Panc1 (cell line): ENCODE results near the gene LRP5. TPM values are rescaled to one million over a fixed set of nuclear protein-coding genes. Genes with fewer than 3 reads are reported as not detected.
A peak's percentile ranks its signal among the peaks of the same experiment; 100 is the strongest.

Source experiments
- ATAC-seq: fragments of 200-7000 bp; cut with Tn5 transposase; 2 replicates; pipeline ENCODE4 v1.9.1; 2020; ENCODE audit warnings: mild to moderate bottlenecking, moderate library complexity
- BruUV-seq: library from RNA; stranded (reverse); fragments of 400-500 nt; replicated peaks from 2 replicates; lab custom pipeline; 2021; lab: Mats Ljungman, UMichigan
- CTCF ChIA-PET: fragments of 300-600 bp; sonication (Branson Sonifier 250); formaldehyde crosslinking; loops from one replicate; lab custom pipeline; 2022; ENCODE audit warnings: antibody characterized with exemption; lab: Charles Lee
- POLR2A ChIA-PET: fragments of 300-600 bp; sonication (Branson Sonifier 250); formaldehyde crosslinking; loops from one replicate; lab custom pipeline; 2022; ENCODE audit warnings: antibody characterized with exemption; lab: Charles Lee
- DNase-seq: peaks from one replicate; pipeline ENCODE4 v3.0.0-alpha.2; 2010; ENCODE audit warnings: low read depth, low spot score
- H3K27ac ChIP-seq: 2 replicates; pipeline ENCODE4 v1.5.1; 2011; ENCODE audit warnings: mild to moderate bottlenecking, low read length, inconsistent platforms
- H3K27me3 ChIP-seq: fragments of 200-500 bp; sonication (Bioruptor generic); 2 replicates; pipeline ENCODE4 v1.6.0; 2014; ENCODE audit warnings: low read length, inconsistent platforms; ENCODE audit not compliant: control insufficient read depth, insufficient read depth
- H3K36me3 ChIP-seq: fragments of 200-500 bp; sonication (Bioruptor generic); 2 replicates; pipeline ENCODE4 v1.5.1; 2014; ENCODE audit warnings: inconsistent platforms, mild to moderate bottlenecking, low read length, moderate library complexity; ENCODE audit not compliant: control insufficient read depth, insufficient read depth
- H3K4me1 ChIP-seq: 2 replicates; pipeline ENCODE4 v1.5.1; 2011; ENCODE audit warnings: inconsistent platforms, mild to moderate bottlenecking, low read length, moderate library complexity; ENCODE audit not compliant: control insufficient read depth, insufficient read depth
- H3K4me3 ChIP-seq, 2 experiments: 2 replicates each; pipeline ENCODE4 v1.5.1; 2011 to 2012; ENCODE audit warnings: low read depth in 2 of 2, low read length in 2 of 2, mild to moderate bottlenecking in 2 of 2, inconsistent platforms in 1 of 2, moderate library complexity in 1 of 2
- H3K9me3 ChIP-seq: fragments of 200-500 bp; sonication (Bioruptor generic); 2 replicates; pipeline ENCODE4 v1.5.1; 2014; ENCODE audit warnings: low read depth, mild to moderate bottlenecking, inconsistent platforms, low read length, moderate library complexity; ENCODE audit not compliant: control insufficient read depth, insufficient read depth
- POLR2AphosphoS5 ChIP-seq: IDR thresholded peaks from 2 replicates; pipeline ENCODE4 v1.6.1; 2012; ENCODE audit warnings: mild to moderate bottlenecking, low read depth, low read length, moderate library complexity
- SIN3A ChIP-seq: IDR thresholded peaks from 2 replicates; pipeline ENCODE4 v1.6.1; 2012; ENCODE audit warnings: low read depth, mild to moderate bottlenecking, low read length, moderate library complexity, borderline replicate concordance; ENCODE audit not compliant: insufficient read depth
- TCF7L2 ChIP-seq: IDR thresholded peaks from 2 replicates; pipeline ENCODE4 v1.6.1; 2011; ENCODE audit warnings: mild to moderate bottlenecking, low read depth, low read length, inconsistent platforms
- in situ Hi-C: cut with HindIII; loops from 2 replicates; pipeline ENCODE4 v1.10.0; 2016; ENCODE audit warnings: low sequenced_read_pairs, low pct_unique_long_range_greater_than_20kb
- intact Hi-C: fragments of 100-400 bp; cut with micrococcal nuclease; formaldehyde crosslinking; loops from one replicate; pipeline ENCODE4 v1.10.0; 2022; ENCODE audit not compliant: unreplicated experiment
- total RNA-seq: library from RNA; stranded (reverse); gene quantifications from one replicate; pipeline ENCODE4 v1.2.1, GENCODE V29; 2021; ENCODE audit not compliant: unreplicated experiment
- TF ChIP-seq, protein P1 (sequence below), 2 experiments: IDR thresholded peaks; 2 replicates each; pipeline ENCODE4 v1.6.1; 2011 to 2012; ENCODE audit warnings: low read depth in 2 of 2, control low read depth in 1 of 2, low read length in 1 of 2, mild to moderate bottlenecking in 1 of 2, moderate library complexity in 1 of 2; ENCODE audit not compliant: insufficient read depth in 1 of 2
- TF ChIP-seq, protein P2 (sequence below): fragments of 450-650 bp; IDR thresholded peaks from 2 replicates; pipeline ENCODE4 v1.5.1; 2017; ENCODE audit warnings: mild to moderate bottlenecking

Gene LRP5
- total RNA-seq, 1 experiment from 2014 or later = 171 TPM

DNA sequence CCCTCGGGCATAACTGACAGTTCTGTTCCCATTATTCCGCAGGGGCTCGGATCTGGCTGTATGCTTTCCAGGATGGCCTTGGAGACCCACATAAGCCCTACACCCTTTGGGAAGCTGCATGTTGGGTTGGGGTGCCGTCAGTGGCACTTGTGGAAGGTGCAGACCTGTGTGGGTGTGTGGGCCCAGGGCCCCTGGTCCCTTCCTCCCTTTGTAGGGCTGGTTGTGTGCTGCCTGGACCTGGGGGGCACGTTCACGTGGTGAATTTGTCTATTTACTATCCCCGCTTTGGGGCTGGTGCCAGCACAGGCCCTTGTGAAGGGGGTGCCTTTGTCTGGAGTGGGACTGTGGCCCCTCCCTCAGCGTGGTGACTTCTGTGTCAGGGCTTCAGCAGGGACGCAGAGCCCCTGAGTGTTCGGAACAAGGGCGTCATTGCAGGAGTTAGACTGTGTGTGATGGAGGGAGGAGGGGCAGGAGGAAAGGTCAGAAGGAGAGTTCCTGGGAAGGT, 133.2 kb downstream of the LRP5 start:
- TF ChIP-seq, protein P1, sequence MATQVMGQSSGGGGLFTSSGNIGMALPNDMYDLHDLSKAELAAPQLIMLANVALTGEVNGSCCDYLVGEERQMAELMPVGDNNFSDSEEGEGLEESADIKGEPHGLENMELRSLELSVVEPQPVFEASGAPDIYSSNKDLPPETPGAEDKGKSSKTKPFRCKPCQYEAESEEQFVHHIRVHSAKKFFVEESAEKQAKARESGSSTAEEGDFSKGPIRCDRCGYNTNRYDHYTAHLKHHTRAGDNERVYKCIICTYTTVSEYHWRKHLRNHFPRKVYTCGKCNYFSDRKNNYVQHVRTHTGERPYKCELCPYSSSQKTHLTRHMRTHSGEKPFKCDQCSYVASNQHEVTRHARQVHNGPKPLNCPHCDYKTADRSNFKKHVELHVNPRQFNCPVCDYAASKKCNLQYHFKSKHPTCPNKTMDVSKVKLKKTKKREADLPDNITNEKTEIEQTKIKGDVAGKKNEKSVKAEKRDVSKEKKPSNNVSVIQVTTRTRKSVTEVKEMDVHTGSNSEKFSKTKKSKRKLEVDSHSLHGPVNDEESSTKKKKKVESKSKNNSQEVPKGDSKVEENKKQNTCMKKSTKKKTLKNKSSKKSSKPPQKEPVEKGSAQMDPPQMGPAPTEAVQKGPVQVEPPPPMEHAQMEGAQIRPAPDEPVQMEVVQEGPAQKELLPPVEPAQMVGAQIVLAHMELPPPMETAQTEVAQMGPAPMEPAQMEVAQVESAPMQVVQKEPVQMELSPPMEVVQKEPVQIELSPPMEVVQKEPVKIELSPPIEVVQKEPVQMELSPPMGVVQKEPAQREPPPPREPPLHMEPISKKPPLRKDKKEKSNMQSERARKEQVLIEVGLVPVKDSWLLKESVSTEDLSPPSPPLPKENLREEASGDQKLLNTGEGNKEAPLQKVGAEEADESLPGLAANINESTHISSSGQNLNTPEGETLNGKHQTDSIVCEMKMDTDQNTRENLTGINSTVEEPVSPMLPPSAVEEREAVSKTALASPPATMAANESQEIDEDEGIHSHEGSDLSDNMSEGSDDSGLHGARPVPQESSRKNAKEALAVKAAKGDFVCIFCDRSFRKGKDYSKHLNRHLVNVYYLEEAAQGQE (IDR thresholded peaks at IDR 0.05; ENCODE audit: insufficient read depth in 1 of 2, low read depth in 2 of 2, low read length in 1 of 2) = no peak
- TF ChIP-seq TCF7L2 = no peak
- TF ChIP-seq, protein P2, sequence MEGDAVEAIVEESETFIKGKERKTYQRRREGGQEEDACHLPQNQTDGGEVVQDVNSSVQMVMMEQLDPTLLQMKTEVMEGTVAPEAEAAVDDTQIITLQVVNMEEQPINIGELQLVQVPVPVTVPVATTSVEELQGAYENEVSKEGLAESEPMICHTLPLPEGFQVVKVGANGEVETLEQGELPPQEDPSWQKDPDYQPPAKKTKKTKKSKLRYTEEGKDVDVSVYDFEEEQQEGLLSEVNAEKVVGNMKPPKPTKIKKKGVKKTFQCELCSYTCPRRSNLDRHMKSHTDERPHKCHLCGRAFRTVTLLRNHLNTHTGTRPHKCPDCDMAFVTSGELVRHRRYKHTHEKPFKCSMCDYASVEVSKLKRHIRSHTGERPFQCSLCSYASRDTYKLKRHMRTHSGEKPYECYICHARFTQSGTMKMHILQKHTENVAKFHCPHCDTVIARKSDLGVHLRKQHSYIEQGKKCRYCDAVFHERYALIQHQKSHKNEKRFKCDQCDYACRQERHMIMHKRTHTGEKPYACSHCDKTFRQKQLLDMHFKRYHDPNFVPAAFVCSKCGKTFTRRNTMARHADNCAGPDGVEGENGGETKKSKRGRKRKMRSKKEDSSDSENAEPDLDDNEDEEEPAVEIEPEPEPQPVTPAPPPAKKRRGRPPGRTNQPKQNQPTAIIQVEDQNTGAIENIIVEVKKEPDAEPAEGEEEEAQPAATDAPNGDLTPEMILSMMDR = no peak
- no peak for TF ChIP-seq POLR2AphosphoS5
- no peak for TF ChIP-seq SIN3A
- no peak for ATAC-seq
- no TSS peak for BruUV-seq
- intact Hi-C loops (loop anchor here (10.0 kb wide), 1 partner anchor 191 kb away; no protein-coding TSS in a partner anchor), in situ Hi-C loops (no loop called here)
- Histone ChIP-seq H3K27me3 (no peaks in the 10 kb centered on the region), H3K9me3 (no peaks in the 10 kb centered on the region), H3K4me1 (peaks cover 4% of the 10 kb centered on the region; the same call in 1 of the 2 replicates), H3K4me3 (no peak overlapping the region), H3K36me3 (peaks cover 6% of the 10 kb centered on the region; the same call in 1 of the 2 replicates), H3K27ac (no peak overlapping the region)
- DNase-seq = no peak
- CTCF ChIA-PET = no interaction called here
- POLR2A ChIA-PET = no interaction called here

DNA sequence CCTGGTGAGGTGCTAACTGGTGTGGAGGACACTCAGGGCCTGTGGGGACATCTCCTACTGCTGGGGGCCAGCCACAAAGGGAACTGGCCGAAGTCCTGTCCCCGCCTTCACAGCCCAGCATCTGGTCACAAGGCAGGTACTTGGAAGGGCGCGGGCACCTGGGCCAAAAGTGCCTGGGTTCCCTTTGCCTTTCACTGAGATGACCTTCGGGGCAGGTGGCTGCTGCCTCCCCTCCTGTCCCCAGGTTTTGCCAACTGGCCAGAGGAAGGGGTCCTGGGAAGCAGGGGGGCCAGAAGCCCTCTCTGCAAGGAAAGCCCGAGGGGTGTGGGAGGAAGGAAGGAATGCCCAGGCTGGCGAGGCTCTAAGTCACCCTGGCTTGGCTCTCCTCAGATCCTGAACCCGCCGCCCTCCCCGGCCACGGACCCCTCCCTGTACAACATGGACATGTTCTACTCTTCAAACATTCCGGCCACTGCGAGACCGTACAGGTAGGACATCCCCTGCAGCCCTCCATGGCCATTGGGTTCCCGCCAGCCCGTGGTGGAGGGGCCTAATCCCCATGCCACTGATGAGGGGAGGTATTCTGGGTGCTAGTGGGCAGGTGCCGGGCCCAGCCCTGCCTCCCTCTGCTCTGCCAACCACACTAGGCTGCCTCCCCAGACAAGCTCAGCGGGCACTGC, 133.8 kb downstream of the LRP5 start:
- Histone ChIP-seq H3K4me3 (no peak overlapping the region), H3K27ac (no peak overlapping the region), H3K36me3 (peaks cover 6% of the 10 kb centered on the region; the same call in 1 of the 2 replicates), H3K4me1 (peaks cover 4% of the 10 kb centered on the region; the same call in 1 of the 2 replicates), H3K27me3 (no peaks in the 10 kb centered on the region), H3K9me3 (no peaks in the 10 kb centered on the region)
- TF ChIP-seq, protein P2 = no peak
- TF ChIP-seq TCF7L2 (no peak), POLR2AphosphoS5 (no peak), SIN3A (no peak)
- TF ChIP-seq, protein P1 (IDR thresholded peaks at IDR 0.05; ENCODE audit: insufficient read depth in 1 of 2, low read depth in 2 of 2, low read length in 1 of 2) = no peak
- no TSS peak for BruUV-seq
- DNase-seq = no peak
- in situ Hi-C loops (no loop called here), intact Hi-C loops (loop anchor here (10.0 kb wide), 1 partner anchor 191 kb away; no protein-coding TSS in a partner anchor)
- ChIA-PET CTCF (no interaction called here), POLR2A (interaction anchor here (0.5 kb wide), 1 partner anchor 113 kb away, joined by 3 read pairs; no protein-coding TSS in a partner anchor)
- 0 out of 2 replicates have a peak, but pooled peaks have one; percentile 7 for ATAC-seq
